IMR-90 (cell line): Measurements from ENCODE around the gene RAD17. TPM values are rescaled to one million over a fixed set of nuclear protein-coding genes. Genes with fewer than 3 reads are reported as not detected.

Experiments
- ATAC-seq: fragments of 200-7000 bp; cut with Tn5 transposase; 2 replicates; pipeline ENCODE4 v1.9.1; 2020; ENCODE audit warnings: low read depth, mild to moderate bottlenecking, moderate library complexity
- BruUV-seq: library from RNA; stranded (reverse); fragments of 400-500 nt; replicated peaks from 2 replicates; lab custom pipeline; 2021; lab: Mats Ljungman, UMichigan
- CTCF ChIA-PET: fragments of 300-600 bp; formaldehyde crosslinking; extraction: SDS; loops from one replicate; lab custom pipeline; 2021; ENCODE audit warnings: antibody characterized with exemption; lab: Yijun Ruan, JAX
- POLR2A ChIA-PET: fragments of 300-600 bp; sonication (Branson Sonifier 250); formaldehyde crosslinking; loops from one replicate; lab custom pipeline; 2022; ENCODE audit warnings: antibody characterized with exemption; ENCODE audit not compliant: unreplicated experiment; lab: Charles Lee
- DNase-seq: peaks from one replicate; pipeline ENCODE4 v3.0.0; 2013
- H2AFZ ChIP-seq: replicated peaks from 2 replicates; pipeline ENCODE3; 2013; ENCODE audit warnings: low read length, mild to moderate bottlenecking; ENCODE audit not compliant: poor library complexity
- H2AK5ac ChIP-seq: 2 replicates; pipeline ENCODE4 v1.6.1; 2013; ENCODE audit warnings: low read depth, low read length, inconsistent platforms
- H2AK9ac ChIP-seq: replicated peaks from 2 replicates; pipeline ENCODE3; 2013; ENCODE audit warnings: mild to moderate bottlenecking, low read depth, low read length, moderate library complexity; ENCODE audit not compliant: poor library complexity
- H2BK120ac ChIP-seq: 2 replicates; pipeline ENCODE4 v1.6.1; 2013; ENCODE audit warnings: low read depth, low read length, inconsistent platforms
- H2BK15ac ChIP-seq: 3 replicates; pipeline ENCODE4 v1.6.1; 2013; ENCODE audit warnings: low read depth, low read length, inconsistent platforms
- H2BK20ac ChIP-seq: 2 replicates; pipeline ENCODE4 v1.6.1; 2013; ENCODE audit warnings: low read depth, mild to moderate bottlenecking, inconsistent platforms, low read length, moderate library complexity
- H2BK5ac ChIP-seq: 2 replicates; pipeline ENCODE4 v1.6.1; 2013; ENCODE audit warnings: mild to moderate bottlenecking, low read depth, low read length, inconsistent platforms; ENCODE audit not compliant: poor library complexity, severe bottlenecking
- H3K14ac ChIP-seq: replicated peaks from 2 replicates; pipeline ENCODE4 v1.6.1; 2013; ENCODE audit warnings: low read depth, low read length, inconsistent platforms
- H3K18ac ChIP-seq: 2 replicates; pipeline ENCODE4 v1.6.1; 2013; ENCODE audit warnings: low read depth, low read length, control low read depth
- H3K23ac ChIP-seq: 2 replicates; pipeline ENCODE4 v1.6.1; 2013; ENCODE audit warnings: low read depth, low read length, inconsistent platforms
- H3K27ac ChIP-seq: 2 replicates; pipeline ENCODE4 v1.5.1; 2013; ENCODE audit warnings: mild to moderate bottlenecking, control low read depth, low read length; ENCODE audit not compliant: insufficient read depth
- H3K27me3 ChIP-seq: 2 replicates; pipeline ENCODE4 v1.6.1; 2013; ENCODE audit warnings: low read length; ENCODE audit not compliant: control insufficient read depth, insufficient read depth
- H3K36me3 ChIP-seq: 2 replicates; pipeline ENCODE4 v1.6.1; 2013; ENCODE audit warnings: low read length, mixed read lengths; ENCODE audit not compliant: control insufficient read depth, insufficient read depth
- H3K4ac ChIP-seq: 2 replicates; pipeline ENCODE4 v1.6.1; 2013; ENCODE audit warnings: low read depth, low read length, inconsistent platforms
- H3K4me1 ChIP-seq: 2 replicates; pipeline ENCODE4 v1.6.1; 2013; ENCODE audit warnings: low read length, mixed read lengths; ENCODE audit not compliant: control insufficient read depth, insufficient read depth
- H3K4me2 ChIP-seq: 2 replicates; pipeline ENCODE4 v1.6.1; 2013; ENCODE audit warnings: low read depth, mild to moderate bottlenecking, control low read depth, low read length, moderate library complexity
- H3K4me3 ChIP-seq: 2 replicates; pipeline ENCODE4 v1.5.1; 2013; ENCODE audit warnings: low read depth, mild to moderate bottlenecking, control low read depth, low read length, moderate library complexity; ENCODE audit not compliant: insufficient read depth
- H3K56ac ChIP-seq: 2 replicates; pipeline ENCODE4 v1.6.1; 2013; ENCODE audit warnings: low read length, inconsistent platforms; ENCODE audit not compliant: insufficient read depth; ENCODE audit errors: extremely low read depth
- H3K79me1 ChIP-seq, 2 experiments: 2 replicates each; pipeline ENCODE4 v1.6.1; 2013; ENCODE audit warnings: low read length in 2 of 2, inconsistent platforms in 1 of 2, low read depth in 1 of 2
- H3K9ac ChIP-seq: 2 replicates; pipeline ENCODE4 v1.6.1; 2013; ENCODE audit warnings: low read depth, low read length, control low read depth
- H3K9me1 ChIP-seq: 2 replicates; pipeline ENCODE4 v1.6.1; 2013; ENCODE audit warnings: low read length, inconsistent platforms; ENCODE audit not compliant: insufficient read depth
- H3K9me3 ChIP-seq: 2 replicates; pipeline ENCODE4 v1.6.1; 2013; ENCODE audit warnings: low read length; ENCODE audit not compliant: control insufficient read depth, insufficient read depth
- H4K20me1 ChIP-seq: 2 replicates; pipeline ENCODE4 v1.6.1; 2013; ENCODE audit warnings: low read length, inconsistent platforms; ENCODE audit not compliant: insufficient read depth
- H4K5ac ChIP-seq: 2 replicates; pipeline ENCODE4 v1.6.1; 2013; ENCODE audit warnings: mild to moderate bottlenecking, low read depth, low read length, control low read depth
- H4K8ac ChIP-seq, 2 experiments: 2 replicates each; pipeline ENCODE4 v1.6.1; 2013; ENCODE audit warnings: low read depth in 2 of 2, low read length in 2 of 2, control low read depth in 1 of 2, inconsistent platforms in 1 of 2
- H4K91ac ChIP-seq: 2 replicates; pipeline ENCODE4 v1.6.1; 2013; ENCODE audit warnings: low read depth, low read length, inconsistent platforms; ENCODE audit not compliant: insufficient read depth
- BHLHE40 ChIP-seq: fragments of 150-350 bp; IDR thresholded peaks from 2 replicates; pipeline ENCODE4 v1.6.1; 2016; ENCODE audit warnings: mild to moderate bottlenecking, low read depth, low read length
- CEBPB ChIP-seq: IDR thresholded peaks from 2 replicates; pipeline ENCODE4 v1.6.1; 2012; ENCODE audit warnings: low read depth, low read length, improper control_type of control experiment
- CHD1 ChIP-seq: IDR thresholded peaks from 2 replicates; pipeline ENCODE4 v1.6.1; 2012; ENCODE audit warnings: low read depth, low read length, improper control_type of control experiment
- ELK1 ChIP-seq: fragments of 150-350 bp; IDR thresholded peaks from 2 replicates; pipeline ENCODE4 v1.6.1; 2016; ENCODE audit warnings: low read depth, mild to moderate bottlenecking, low read length, moderate library complexity, borderline replicate concordance
- FOS ChIP-seq: fragments of 150-350 bp; IDR thresholded peaks from 2 replicates; pipeline ENCODE4 v1.6.1; 2016; ENCODE audit warnings: low read depth, low read length
- MAZ ChIP-seq: IDR thresholded peaks from 2 replicates; pipeline ENCODE4 v1.6.1; 2012; ENCODE audit warnings: low read depth, mild to moderate bottlenecking, low read length, improper control_type of control experiment, moderate library complexity, borderline replicate concordance
- MXI1 ChIP-seq: IDR thresholded peaks from 2 replicates; pipeline ENCODE4 v1.6.1; 2012; ENCODE audit warnings: low read depth, mild to moderate bottlenecking, low read length, moderate library complexity, borderline replicate concordance
- NFE2L2 ChIP-seq: fragments of 150-350 bp; IDR thresholded peaks from 2 replicates; pipeline ENCODE4 v1.6.1; 2016; ENCODE audit warnings: low read depth, mild to moderate bottlenecking, low read length
- POLR2A ChIP-seq: IDR thresholded peaks from 2 replicates; pipeline ENCODE4 v1.6.1; 2012; ENCODE audit warnings: mild to moderate bottlenecking, low read depth, low read length
- RAD21 ChIP-seq: IDR thresholded peaks from 2 replicates; pipeline ENCODE4 v1.6.1; 2012; ENCODE audit warnings: low read length, improper control_type of control experiment
- RCOR1 ChIP-seq: IDR thresholded peaks from 2 replicates; pipeline ENCODE4 v1.6.1; 2012; ENCODE audit warnings: mild to moderate bottlenecking, low read length, improper control_type of control experiment; ENCODE audit not compliant: insufficient replicate concordance
- RFX5 ChIP-seq: IDR thresholded peaks from 2 replicates; pipeline ENCODE4 v1.8.0; 2012; ENCODE audit warnings: low read depth, mild to moderate bottlenecking, low read length, moderate library complexity
- SMC3 ChIP-seq: fragments of 150-350 bp; IDR thresholded peaks from 2 replicates; pipeline ENCODE4 v1.6.1; 2016; ENCODE audit warnings: low read depth, mild to moderate bottlenecking, antibody characterized with exemption, low read length, moderate library complexity
- WGBS, 2 experiments: methylation state at CpG; one replicate each; pipeline versions ENCODE4 v1.1.5 to v1.1.7; 2013; ENCODE audit warnings: missing lambda C conversion rate in 2 of 2; ENCODE audit not compliant: insufficient read length in 1 of 2; ENCODE audit errors: extremely low coverage in 2 of 2; 5-methylcytosine and 5-hydroxymethylcytosine counted together
- dilution Hi-C: fragments of 300-500 bp; cut with HindIII; formaldehyde crosslinking; loops from one replicate; pipeline ENCODE4 v1.14.3; 2018; ENCODE audit warnings: low sequenced_read_pairs; ENCODE audit not compliant: unreplicated experiment
- in situ Hi-C: fragments of 300-500 bp; cut with MboI; formaldehyde crosslinking; loops from 3 replicates; pipeline ENCODE4 v1.14.3; 2019; ENCODE audit warnings: low sequenced_read_pairs, inconsistent platforms, mixed read lengths
- intact Hi-C: fragments of 100-400 bp; cut with micrococcal nuclease; formaldehyde crosslinking; loops from 2 replicates; pipeline ENCODE4 v1.10.0; 2022
- polyA plus RNA-seq, 3 experiments: library from polyadenylated mRNA; depleted of rRNA; stranded (reverse); fragments of >200 nt; gene quantifications; 2 replicates each; pipeline ENCODE4 v1.2.3, GENCODE V29; 2012; ENCODE audit warnings: low replicate concordance in 1 of 3
- total RNA-seq: library from RNA; depleted of rRNA; stranded (reverse); fragments of >200 nt; gene quantifications from 2 replicates; pipeline ENCODE4 v1.2.3, GENCODE V29; 2012
- TF ChIP-seq, protein P1 (sequence below): fragments of 150-350 bp; IDR thresholded peaks from 2 replicates; pipeline ENCODE4 v1.6.1; 2017; ENCODE audit warnings: mild to moderate bottlenecking, antibody characterized with exemption, low read length, low read depth
- TF ChIP-seq, protein P2 (sequence below): conservative IDR thresholded peaks from 2 replicates; pipeline ENCODE4 v1.5.1; 2012; ENCODE audit warnings: mild to moderate bottlenecking, low read depth, low read length, improper control_type of control experiment

Gene RAD17
- total and polyA plus RNA-seq, 2 of the 4 experiments (the other 2 are of a cell fraction), result 10.9 to 11.4 TPM

- Histone ChIP-seq H3K4me1 (no peaks in the 10 kb centered on the region; the same call in 1 of the 2 replicates), H3K14ac (0 out of 2 replicates have a peak overlapping the region, but pooled peaks have one; percentile 26), H3K4ac (peak overlapping the region; percentile 43; the same call in 1 of the 2 replicates), H3K4me2 (peak overlapping the region; percentile 0; the same call in 1 of the 2 replicates), H3K4me3 (no peak overlapping the region), H4K20me1 (peaks cover 28% of the 10 kb centered on the region; the same call in 1 of the 2 replicates), H3K27me3 (no peaks in the 10 kb centered on the region), H2AFZ (no peak overlapping the region), H2BK15ac (no peak overlapping the region), H3K9ac (no peak overlapping the region), H4K8ac (no peak overlapping the region), H3K56ac (peak overlapping the region; percentile 11; the same call in 1 of the 2 replicates), H2BK120ac (no peak overlapping the region), H3K23ac (peak overlapping the region; percentile 31; the same call in 1 of the 2 replicates), H3K9me3 (no peaks in the 10 kb centered on the region), H4K91ac (no peak overlapping the region), H3K36me3 (peaks cover 17% of the 10 kb centered on the region), H3K9me1 (no peaks in the 10 kb centered on the region; the same call in 1 of the 2 replicates), H3K18ac (no peak overlapping the region), H2BK5ac (no peak overlapping the region), H2AK5ac (no peak overlapping the region), H3K27ac (no peak overlapping the region), H3K79me1 (peaks cover 18 to 45% of the 10 kb centered on the region in 2 experiments), H2BK20ac (no peak overlapping the region), H4K5ac (no peak overlapping the region), H2AK9ac (no peak overlapping the region)
- intact Hi-C loops, result loop anchor here (2.0 to 10.0 kb wide), 4 partner anchors 95 to 325 kb away; no protein-coding TSS in a partner anchor
- TF ChIP-seq ELK1 (no peak), FOS (no peak), RCOR1 (no peak), SMC3 (no peak), MAZ (no peak), RFX5 (no peak), BHLHE40 (no peak), NFE2L2 (no peak), RAD21 (no peak), CHD1 (no peak), CEBPB (no peak), POLR2A (no peak), MXI1 (no peak)
- TF ChIP-seq, protein P1, sequence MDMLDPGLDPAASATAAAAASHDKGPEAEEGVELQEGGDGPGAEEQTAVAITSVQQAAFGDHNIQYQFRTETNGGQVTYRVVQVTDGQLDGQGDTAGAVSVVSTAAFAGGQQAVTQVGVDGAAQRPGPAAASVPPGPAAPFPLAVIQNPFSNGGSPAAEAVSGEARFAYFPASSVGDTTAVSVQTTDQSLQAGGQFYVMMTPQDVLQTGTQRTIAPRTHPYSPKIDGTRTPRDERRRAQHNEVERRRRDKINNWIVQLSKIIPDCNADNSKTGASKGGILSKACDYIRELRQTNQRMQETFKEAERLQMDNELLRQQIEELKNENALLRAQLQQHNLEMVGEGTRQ, result no peak
- TF ChIP-seq, protein P2, sequence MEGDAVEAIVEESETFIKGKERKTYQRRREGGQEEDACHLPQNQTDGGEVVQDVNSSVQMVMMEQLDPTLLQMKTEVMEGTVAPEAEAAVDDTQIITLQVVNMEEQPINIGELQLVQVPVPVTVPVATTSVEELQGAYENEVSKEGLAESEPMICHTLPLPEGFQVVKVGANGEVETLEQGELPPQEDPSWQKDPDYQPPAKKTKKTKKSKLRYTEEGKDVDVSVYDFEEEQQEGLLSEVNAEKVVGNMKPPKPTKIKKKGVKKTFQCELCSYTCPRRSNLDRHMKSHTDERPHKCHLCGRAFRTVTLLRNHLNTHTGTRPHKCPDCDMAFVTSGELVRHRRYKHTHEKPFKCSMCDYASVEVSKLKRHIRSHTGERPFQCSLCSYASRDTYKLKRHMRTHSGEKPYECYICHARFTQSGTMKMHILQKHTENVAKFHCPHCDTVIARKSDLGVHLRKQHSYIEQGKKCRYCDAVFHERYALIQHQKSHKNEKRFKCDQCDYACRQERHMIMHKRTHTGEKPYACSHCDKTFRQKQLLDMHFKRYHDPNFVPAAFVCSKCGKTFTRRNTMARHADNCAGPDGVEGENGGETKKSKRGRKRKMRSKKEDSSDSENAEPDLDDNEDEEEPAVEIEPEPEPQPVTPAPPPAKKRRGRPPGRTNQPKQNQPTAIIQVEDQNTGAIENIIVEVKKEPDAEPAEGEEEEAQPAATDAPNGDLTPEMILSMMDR, result no peak
- CTCF ChIA-PET, result no interaction called here
- POLR2A ChIA-PET, result no interaction called here
- BruUV-seq, result no TSS peak
- DNase-seq, result no peak
- no CpG with 5 or more reads among the region's 11 CpGs for WGBS, 2 experiments
- no peak for ATAC-seq
- dilution Hi-C loops, result no loop called here
- in situ Hi-C loops, result no loop called here
Measured at GRCh38 chr5:69367697-69368279, 1.8 kb upstream of the RAD17 start.
